Neuronal stem cell (in vitro differentiated cells): ENCODE data around the gene RASSF5.

Source experiments
- DNase-seq: peaks from one replicate; pipeline ENCODE4 v3.0.0-alpha.2; 2013; ENCODE audit warnings: low spot score
- H2AFZ ChIP-seq: one replicate; pipeline ENCODE4 v1.6.1; 2013; ENCODE audit warnings: mild to moderate bottlenecking, low read length, inconsistent platforms
- H2AK5ac ChIP-seq: 2 replicates; pipeline ENCODE4 v1.6.1; 2013; ENCODE audit warnings: low read depth, mild to moderate bottlenecking, inconsistent platforms, low read length, moderate library complexity, mixed read lengths
- H2BK120ac ChIP-seq: 2 replicates; pipeline ENCODE4 v1.6.1; 2013; ENCODE audit warnings: low read depth, mild to moderate bottlenecking, inconsistent platforms, low read length, moderate library complexity, mixed read lengths
- H2BK12ac ChIP-seq: one replicate; pipeline ENCODE4 v1.6.1; 2013; ENCODE audit warnings: low read length, inconsistent platforms
- H2BK15ac ChIP-seq: 2 replicates; pipeline ENCODE4 v1.6.1; 2013; ENCODE audit warnings: mild to moderate bottlenecking, low read length, inconsistent platforms, mixed read lengths
- H2BK5ac ChIP-seq: one replicate; pipeline ENCODE4 v1.6.1; 2013; ENCODE audit warnings: inconsistent platforms, mild to moderate bottlenecking, low read length, moderate library complexity
- H3K14ac ChIP-seq: one replicate; pipeline ENCODE4 v1.6.1; 2013; ENCODE audit warnings: low read length, inconsistent platforms
- H3K18ac ChIP-seq: 2 replicates; pipeline ENCODE4 v1.6.1; 2013; ENCODE audit warnings: low read length, inconsistent platforms
- H3K23ac ChIP-seq: 2 replicates; pipeline ENCODE4 v1.6.1; 2013; ENCODE audit warnings: low read depth, mild to moderate bottlenecking, mixed read lengths, low read length, inconsistent platforms; ENCODE audit not compliant: poor library complexity
- H3K27ac ChIP-seq: replicated peaks from 3 replicates; pipeline ENCODE4 v1.5.1; 2013; ENCODE audit warnings: low read length, inconsistent platforms
- H3K27me3 ChIP-seq, 3 experiments: 2 replicates each; pipeline ENCODE4 v1.6.1; 2013; ENCODE audit warnings: low read length in 3 of 3, mild to moderate bottlenecking in 2 of 3, inconsistent platforms in 1 of 3, low read depth in 1 of 3, mixed read lengths in 1 of 3, moderate library complexity in 1 of 3; ENCODE audit not compliant: control insufficient read depth in 3 of 3, insufficient read depth in 3 of 3
- H3K36me3 ChIP-seq, 2 donors: replicated peaks in 1 of 2; 2 replicates each; pipeline ENCODE4 v1.6.1; 2013; ENCODE audit warnings: low read length in 2 of 2; ENCODE audit not compliant: control insufficient read depth in 2 of 2, insufficient read depth in 2 of 2
- H3K4ac ChIP-seq: 2 replicates; pipeline ENCODE4 v1.6.1; 2013; ENCODE audit warnings: inconsistent platforms, mild to moderate bottlenecking, low read length, moderate library complexity
- H3K4me1 ChIP-seq, 2 donors: 1 replicate in 1 of 2; 2 replicates in 1 of 2; pipeline ENCODE4 v1.6.1; 2013; ENCODE audit warnings: low read length in 2 of 2, low read depth in 1 of 2; ENCODE audit not compliant: control insufficient read depth in 2 of 2, insufficient read depth in 1 of 2
- H3K4me2 ChIP-seq: one replicate; pipeline ENCODE4 v1.6.1; 2013; ENCODE audit warnings: mild to moderate bottlenecking, low read length, inconsistent platforms; ENCODE audit not compliant: insufficient read depth, poor library complexity, severe bottlenecking
- H3K4me3 ChIP-seq, 2 donors: 2 replicates each; pipeline ENCODE4 v1.5.1; 2013; ENCODE audit warnings: low read length in 2 of 2, mild to moderate bottlenecking in 2 of 2, inconsistent platforms in 1 of 2, moderate library complexity in 1 of 2
- H3K79me1 ChIP-seq: one replicate; pipeline ENCODE4 v1.6.1; 2013; ENCODE audit warnings: low read depth, mild to moderate bottlenecking, inconsistent platforms, low read length, moderate library complexity
- H3K9ac ChIP-seq: one replicate; pipeline ENCODE4 v1.6.1; 2013; ENCODE audit warnings: mild to moderate bottlenecking, low read depth, low read length, inconsistent platforms; ENCODE audit not compliant: poor library complexity
- H3K9me3 ChIP-seq, 2 donors: replicated peaks in 1 of 2; 2 replicates each; pipeline versions ENCODE3 to v1.6.1; 2013; ENCODE audit warnings: low read length in 2 of 2, mild to moderate bottlenecking in 2 of 2, inconsistent platforms in 1 of 2, low read depth in 1 of 2, mixed read lengths in 1 of 2, moderate library complexity in 1 of 2; ENCODE audit not compliant: control insufficient read depth in 2 of 2, insufficient read depth in 1 of 2
- H4K8ac ChIP-seq: one replicate; pipeline ENCODE4 v1.6.1; 2013; ENCODE audit warnings: low read depth, mild to moderate bottlenecking, inconsistent platforms, low read length, moderate library complexity
- H4K91ac ChIP-seq: one replicate; pipeline ENCODE4 v1.6.1; 2013; ENCODE audit warnings: low read length, low read depth, mild to moderate bottlenecking, inconsistent platforms; ENCODE audit not compliant: poor library complexity
- WGBS, 2 donors: extraction: QIAGEN DNeasy Blood & Tissue Kit; methylation state at CpG; one replicate each; pipeline ENCODE4 v1.1.7; 2013; ENCODE audit warnings: missing lambda C conversion rate in 2 of 2, mixed read lengths in 1 of 2; ENCODE audit not compliant: insufficient read length in 2 of 2, insufficient replicate concordance in 1 of 2; ENCODE audit errors: extremely low coverage in 2 of 2; 5-methylcytosine and 5-hydroxymethylcytosine counted together

Gene RASSF5

GRCh38 chr1:206508130-206508889, 979 bp downstream of the RASSF5 start:
- H3K4ac ChIP-seq = no peak overlapping the region
- H3K9ac ChIP-seq = no peak overlapping the region
- no peak overlapping the region for H3K27ac ChIP-seq
- H2BK120ac ChIP-seq = no peak overlapping the region
- H2BK15ac ChIP-seq = no peak overlapping the region
- H3K36me3 ChIP-seq = no peaks in the 10 kb centered on the region
- H2AFZ ChIP-seq = no peak overlapping the region
- no peaks in the 10 kb centered on the region for H3K79me1 ChIP-seq
- peaks cover 11 to 92% (median 47%) of the 10 kb centered on the region in 3 experiments for H3K27me3 ChIP-seq
- no peak for DNase-seq
- H3K4me2 ChIP-seq = peak overlapping the region; percentile 73
- no peak overlapping the region for H4K8ac ChIP-seq
- no peak overlapping the region for H3K23ac ChIP-seq
- H2BK12ac ChIP-seq = no peak overlapping the region
- H4K91ac ChIP-seq = no peak overlapping the region
- no peak overlapping the region for H2BK5ac ChIP-seq
- no peak overlapping the region for H3K18ac ChIP-seq
- no peak overlapping the region for H3K14ac ChIP-seq
- no peak overlapping the region for H2AK5ac ChIP-seq
- H3K9me3 ChIP-seq = no peaks in the 10 kb centered on the region
- H3K4me3 ChIP-seq = no peak overlapping the region
- peaks cover 5 to 17% of the 10 kb centered on the region in 2 donors for H3K4me1 ChIP-seq
- no CpG with 5 or more reads among the region's 15 CpGs for WGBS, 2 donors

- DNase-seq = no peak
Measured at GRCh38 chr1:206508956-206509355, 1.6 kb downstream of the RASSF5 start.

GRCh38 chr1:206509612-206510257, 2.4 kb downstream of the RASSF5 start:
- H2BK12ac ChIP-seq = no peak overlapping the region
- no peak overlapping the region for H2BK120ac ChIP-seq
- no CpG with 5 or more reads among the region's 12 CpGs for WGBS, 2 donors
- H3K18ac ChIP-seq = no peak overlapping the region
- H3K4me3 ChIP-seq = no peak overlapping the region
- no peaks in the 10 kb centered on the region for H3K36me3 ChIP-seq
- H2AK5ac ChIP-seq = no peak overlapping the region
- H3K27ac ChIP-seq = no peak overlapping the region
- peaks cover 5 to 17% of the 10 kb centered on the region in 2 donors for H3K4me1 ChIP-seq
- H3K79me1 ChIP-seq = no peaks in the 10 kb centered on the region
- H3K27me3 ChIP-seq = peaks cover 11 to 91% (median 47%) of the 10 kb centered on the region in 3 experiments
- H3K14ac ChIP-seq = no peak overlapping the region
- no peak overlapping the region for H4K91ac ChIP-seq
- DNase-seq = no peak
- no peak overlapping the region for H3K4ac ChIP-seq
- H2AFZ ChIP-seq = no peak overlapping the region
- H2BK5ac ChIP-seq = no peak overlapping the region
- H3K4me2 ChIP-seq = no peak overlapping the region
- H2BK15ac ChIP-seq = no peak overlapping the region
- no peak overlapping the region for H4K8ac ChIP-seq
- H3K9me3 ChIP-seq = no peaks in the 10 kb centered on the region
- no peak overlapping the region for H3K9ac ChIP-seq
- H3K23ac ChIP-seq = no peak overlapping the region

More at GRCh38 chr1:206508956-206509355, 1.6 kb downstream of the RASSF5 start:
- H3K4ac ChIP-seq = no peak overlapping the region
- H4K8ac ChIP-seq = no peak overlapping the region
- H3K27me3 ChIP-seq = peaks cover 11 to 91% (median 47%) of the 10 kb centered on the region in 3 experiments
- peaks cover 5 to 17% of the 10 kb centered on the region in 2 donors for H3K4me1 ChIP-seq
- no peak overlapping the region for H2BK120ac ChIP-seq
- no peaks in the 10 kb centered on the region for H3K9me3 ChIP-seq
- H3K14ac ChIP-seq = no peak overlapping the region
- no peak overlapping the region for H3K9ac ChIP-seq
- no peaks in the 10 kb centered on the region for H3K36me3 ChIP-seq
- no peak overlapping the region for H2BK15ac ChIP-seq
- H3K23ac ChIP-seq = no peak overlapping the region
- no peak overlapping the region for H3K4me2 ChIP-seq
- no peak overlapping the region for H3K27ac ChIP-seq
- H4K91ac ChIP-seq = no peak overlapping the region
- no peak overlapping the region for H3K18ac ChIP-seq
- H2AK5ac ChIP-seq = no peak overlapping the region
- H2BK12ac ChIP-seq = no peak overlapping the region
- no peak overlapping the region for H2BK5ac ChIP-seq
- H3K4me3 ChIP-seq = no peak overlapping the region
- no CpG with 5 or more reads among the region's 6 CpGs for WGBS, 2 donors
- H3K79me1 ChIP-seq = no peaks in the 10 kb centered on the region
- H2AFZ ChIP-seq = no peak overlapping the region

- Histone ChIP-seq H2BK15ac (no peak overlapping the region), H2BK120ac (no peak overlapping the region), H2AK5ac (no peak overlapping the region), H3K36me3 (no peaks in the 10 kb centered on the region), H3K9ac (no peak overlapping the region), H3K4ac (no peak overlapping the region), H2BK12ac (no peak overlapping the region), H3K14ac (no peak overlapping the region), H3K4me3 (no peak overlapping the region), H3K4me1 (peaks cover 5 to 17% of the 10 kb centered on the region in 2 donors), H3K27me3 (peaks cover 11 to 91% (median 43%) of the 10 kb centered on the region in 3 experiments), H3K23ac (no peak overlapping the region), H4K91ac (no peak overlapping the region), H3K4me2 (no peak overlapping the region), H2BK5ac (no peak overlapping the region), H3K27ac (no peak overlapping the region), H3K79me1 (no peaks in the 10 kb centered on the region), H3K18ac (no peak overlapping the region), H4K8ac (no peak overlapping the region), H2AFZ (no peak overlapping the region), H3K9me3 (no peaks in the 10 kb centered on the region)
- WGBS, 2 donors = no CpG with 5 or more reads among the region's 5 CpGs
- no peak for DNase-seq
Measured at GRCh38 chr1:206510371-206510770, 3.0 kb downstream of the RASSF5 start.
